ENCODE measurements around the gene ACTN1.

ACTN1 gene

GRCh38 chr14:68888883-68889282 lies 90.2 kb downstream of the ACTN1 start:
- DNase-seq (ENCODE audit: low read depth) = no peak

DNA sequence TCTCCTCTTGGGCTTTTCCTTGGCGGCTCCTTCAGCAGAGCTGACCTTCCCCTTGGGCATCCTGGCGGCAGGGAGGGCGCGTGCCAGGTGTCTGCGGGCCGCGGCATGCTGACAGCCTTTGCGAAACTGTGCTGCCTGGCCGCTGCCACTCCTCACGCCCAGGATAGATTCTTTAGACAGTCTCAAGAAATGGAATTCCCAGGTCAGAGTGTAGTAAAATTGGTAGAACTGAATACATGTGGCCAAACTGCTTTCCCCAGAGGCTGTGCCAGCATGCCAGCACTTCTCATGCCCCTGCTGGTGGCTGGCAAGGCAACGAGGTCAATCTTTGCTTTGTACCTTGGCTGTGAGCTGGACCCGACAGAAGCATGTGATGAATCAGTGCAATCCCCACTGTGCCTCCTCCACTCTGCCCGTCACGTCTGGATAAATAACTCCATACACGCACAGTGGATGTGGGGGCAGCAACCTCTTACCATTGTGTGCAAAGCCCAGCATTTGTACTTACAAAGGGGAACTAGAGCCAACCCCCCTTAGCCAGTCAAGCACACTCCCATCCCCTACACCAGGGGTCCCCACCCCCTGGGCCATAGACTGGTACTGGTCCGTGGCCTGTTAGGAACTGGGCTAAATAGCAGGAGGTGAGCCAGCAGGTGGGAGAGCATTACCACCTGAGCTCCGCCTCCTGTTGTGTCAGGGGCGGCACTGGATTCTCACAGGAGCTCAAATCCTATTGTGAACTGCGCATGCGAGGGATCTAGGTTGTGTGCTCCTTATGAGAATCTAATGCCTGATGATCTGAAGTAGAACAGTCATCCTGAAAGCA lies 90.9 kb downstream of the ACTN1 start:
- DNase-seq (ENCODE audit: low read depth) = no peak

DNA sequence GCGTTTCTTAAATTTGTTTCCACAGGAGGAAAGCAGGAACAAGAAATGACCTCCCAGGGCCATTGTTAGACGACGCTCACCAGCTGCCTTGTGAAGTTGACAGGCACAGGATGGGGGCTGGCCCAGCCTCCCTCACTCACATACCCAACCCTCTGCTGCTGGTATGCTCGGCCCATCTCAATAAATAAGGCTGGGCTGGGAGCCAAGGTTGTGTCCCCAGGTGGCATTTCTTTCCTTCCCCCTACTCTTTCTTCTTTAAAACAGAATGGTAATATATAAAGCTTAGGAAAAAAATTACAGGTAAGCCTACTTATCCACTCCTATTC lies 93.0 kb downstream of the ACTN1 start:
- no peak for DNase-seq (ENCODE audit: low read depth)

GRCh38 chr14:68885226-68886108 lies 93.6 kb downstream of the ACTN1 start:
- DNase-seq (ENCODE audit: low read depth) = no peak

DNA sequence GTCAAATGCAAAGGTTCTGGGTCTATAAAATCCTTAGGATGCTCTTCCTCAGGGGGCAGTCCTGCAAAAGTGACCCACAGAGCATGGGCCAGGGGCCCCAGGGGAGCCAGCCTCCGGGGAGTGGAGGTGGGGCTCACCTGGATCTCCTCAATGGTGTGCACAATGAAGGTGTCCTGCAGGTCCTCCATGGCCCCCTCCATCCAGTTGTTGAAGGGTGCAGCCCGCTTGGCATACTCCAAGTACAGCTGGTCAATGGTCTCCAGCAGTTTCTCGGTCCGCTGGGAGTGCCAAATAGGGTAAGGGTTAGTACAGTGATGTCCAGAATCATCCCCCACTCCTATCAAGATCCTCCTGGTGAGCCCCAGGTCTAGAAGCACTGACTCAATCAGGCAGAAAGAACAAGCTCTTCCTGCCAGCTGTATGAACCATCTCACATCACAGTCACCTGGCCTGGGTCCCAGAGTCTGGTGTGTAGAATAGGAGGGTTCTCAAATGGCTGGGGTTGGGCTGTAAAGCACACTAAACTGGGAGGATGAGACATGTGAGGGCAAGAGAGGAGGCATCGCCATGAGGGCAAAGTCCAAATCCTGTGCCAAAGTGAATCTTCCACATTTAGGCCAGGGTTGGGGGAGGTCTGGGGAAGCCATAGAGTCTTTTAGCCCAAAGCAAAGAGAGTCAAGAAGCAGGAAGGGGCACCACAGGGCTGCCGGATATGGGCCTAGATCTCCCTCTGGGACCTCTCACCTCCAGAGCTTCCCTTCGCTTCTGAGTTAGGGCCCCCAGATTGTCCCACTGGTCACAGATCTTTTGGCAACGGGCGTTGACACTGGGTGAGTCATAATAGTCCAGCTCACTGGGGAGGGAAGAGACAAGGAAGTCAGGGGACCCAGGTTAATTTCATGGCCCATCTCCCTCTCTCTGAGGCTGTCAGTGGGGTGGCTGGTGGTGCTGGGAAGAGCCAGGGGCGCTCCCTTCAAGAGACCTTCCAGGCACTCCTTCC lies 94.8 kb downstream of the ACTN1 start:
- DNase-seq (ENCODE audit: low read depth) = no peak

DNA sequence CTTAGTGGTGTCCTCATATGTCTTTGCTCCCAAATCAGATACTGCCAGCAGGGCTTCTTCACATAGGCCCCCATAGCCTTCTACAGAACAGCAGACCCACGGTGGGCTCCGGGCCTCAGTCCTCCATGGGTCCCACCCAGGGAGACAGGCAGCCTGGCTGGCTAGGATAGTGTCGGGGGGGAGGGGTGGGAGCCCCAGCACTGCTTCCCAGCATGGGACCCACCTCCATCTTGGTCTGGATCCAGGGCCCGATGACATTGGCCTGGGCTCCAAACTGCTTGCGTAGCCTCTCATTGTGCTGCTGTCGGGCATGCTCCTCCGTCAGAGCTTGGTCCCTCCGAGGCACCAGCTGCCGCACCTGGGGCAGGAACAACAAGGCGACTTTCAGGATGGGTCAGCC lies 96.9 kb downstream of the ACTN1 start:
- no peak for DNase-seq (ENCODE audit: low read depth)

DNA sequence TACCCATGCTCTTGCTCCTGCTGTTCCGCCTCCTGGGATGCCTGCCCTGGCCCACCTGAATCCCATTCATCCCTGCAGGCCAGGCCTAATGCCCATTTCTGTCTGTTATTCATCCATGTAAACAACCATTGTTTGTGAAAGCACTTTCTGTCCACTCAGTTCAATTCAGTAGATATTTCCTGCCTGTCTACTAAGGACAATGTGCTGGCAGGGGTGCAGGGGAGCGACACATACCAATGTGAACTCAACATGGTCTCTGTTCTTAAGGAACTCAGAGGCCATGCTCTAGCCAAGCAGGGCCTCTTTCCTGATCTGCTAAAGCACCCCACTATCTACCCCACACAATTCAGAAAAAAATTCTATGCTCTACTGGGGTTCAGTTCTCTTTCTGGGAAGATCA lies 97.7 kb downstream of the ACTN1 start:
- DNase-seq (ENCODE audit: low read depth) = no peak

DNA sequence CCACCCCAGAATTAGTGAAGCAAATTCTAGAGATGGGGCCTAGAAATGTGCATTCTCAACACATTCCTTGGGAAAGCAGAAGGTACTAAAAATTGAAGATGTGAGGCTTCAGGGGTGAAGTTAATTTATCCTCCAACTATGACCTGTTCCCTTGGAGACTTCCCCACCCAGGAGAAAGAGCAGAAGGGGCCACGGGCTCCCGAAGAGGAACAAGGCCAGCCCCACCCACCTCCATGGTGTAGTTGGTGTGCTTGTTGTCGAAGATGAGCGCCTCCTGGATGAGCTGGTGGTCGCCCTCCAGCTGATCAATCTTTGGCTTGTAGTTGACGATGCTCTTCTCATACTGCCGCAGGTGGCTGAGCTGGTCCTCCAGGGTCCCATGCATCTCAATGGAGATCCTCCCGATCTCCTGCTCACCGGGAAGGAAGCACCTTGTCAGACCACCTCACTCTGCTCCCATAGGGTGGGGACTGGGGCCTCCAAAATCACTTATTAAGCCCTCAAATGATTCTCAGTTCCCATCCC lies 98.5 kb downstream of the ACTN1 start:
- DNase-seq (ENCODE audit: low read depth) = no peak

- DNase-seq (ENCODE audit: low read depth) = no peak
Measured at GRCh38 chr14:68879841-68880575, 99.1 kb downstream of the ACTN1 start.

GRCh38 chr14:68879321-68879781 lies 99.8 kb downstream of the ACTN1 start:
- no peak for DNase-seq (ENCODE audit: low read depth)

- DNase-seq (ENCODE audit: low read depth) = no peak
Measured at GRCh38 chr14:68878908-68879307, 100.2 kb downstream of the ACTN1 start.

GRCh38 chr14:68877993-68878575 lies 101.0 kb downstream of the ACTN1 start:
- no peak for DNase-seq (ENCODE audit: low read depth)

- DNase-seq (ENCODE audit: low read depth) = no peak
Measured at GRCh38 chr14:68876976-68877375, 102.1 kb downstream of the ACTN1 start.

- no peak for DNase-seq (ENCODE audit: low read depth)
Measured at GRCh38 chr14:68874746-68875155, 104.4 kb downstream of the ACTN1 start.

DNA sequence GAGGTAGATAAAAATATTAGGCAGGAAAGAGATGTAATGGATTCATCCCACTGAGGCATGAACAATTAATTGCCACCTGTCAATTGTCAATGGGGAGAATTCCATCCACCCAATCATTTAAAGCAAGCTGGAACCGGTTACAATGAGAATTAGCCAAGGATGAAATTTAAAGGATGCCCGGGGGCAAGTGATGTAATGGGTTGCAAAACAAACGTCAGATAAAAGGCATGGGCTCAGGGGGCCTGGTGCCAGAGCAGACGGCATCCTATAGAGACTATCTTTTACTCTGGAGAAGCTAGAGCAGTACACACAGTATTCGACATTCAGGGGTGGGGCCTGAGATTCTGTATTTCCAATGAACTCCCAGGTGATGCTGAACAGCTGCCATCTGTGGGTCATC lies 105.7 kb downstream of the ACTN1 start:
- DNase-seq (ENCODE audit: low read depth) = no peak

DNA sequence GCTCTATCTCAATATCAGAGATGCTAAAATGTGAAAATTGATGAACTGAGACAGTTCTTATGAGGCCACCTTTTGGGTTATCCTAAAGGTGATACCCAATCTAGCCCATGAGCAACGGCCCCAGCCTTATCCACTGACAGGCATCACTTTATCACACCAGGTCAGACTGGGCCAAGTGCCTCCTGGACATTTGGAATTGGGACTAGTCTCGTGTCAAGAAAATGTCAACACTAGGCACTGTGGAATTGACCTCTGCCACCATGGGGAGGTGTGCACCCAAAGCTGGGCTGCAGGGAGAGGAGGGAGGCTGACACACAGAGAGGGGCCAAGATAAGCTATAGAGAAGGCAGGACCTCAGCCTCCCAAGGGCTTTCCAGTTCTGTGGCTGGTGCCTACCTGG lies 107.7 kb downstream of the ACTN1 start:
- DNase-seq (ENCODE audit: low read depth) = no peak

DNA sequence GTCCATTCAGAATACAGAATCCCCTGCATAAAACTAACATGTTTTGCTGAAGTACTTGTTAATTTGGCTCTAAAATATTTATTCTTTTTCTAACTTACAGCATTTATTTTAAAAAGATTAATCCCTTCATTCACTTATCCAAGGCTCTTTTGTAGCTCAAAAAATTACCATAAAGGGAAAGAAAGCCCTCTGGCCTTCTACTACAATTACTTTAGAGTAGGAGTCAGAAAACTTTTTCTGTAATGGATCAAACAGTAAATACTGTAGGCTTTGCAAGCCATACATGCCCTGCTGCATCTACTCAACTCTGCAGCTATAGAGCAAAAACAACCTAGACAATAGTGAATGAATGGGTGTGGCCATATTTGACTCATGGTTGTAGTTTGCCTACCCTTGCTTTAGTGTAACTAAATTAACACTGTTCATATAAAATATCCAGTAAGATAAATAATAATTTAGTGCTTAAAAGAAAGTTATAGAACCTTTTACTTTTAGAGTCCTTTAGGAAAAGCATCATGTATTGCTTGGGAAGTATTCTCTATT lies 112.0 kb downstream of the ACTN1 start:
- DNase-seq (ENCODE audit: low read depth) = no peak

DNA sequence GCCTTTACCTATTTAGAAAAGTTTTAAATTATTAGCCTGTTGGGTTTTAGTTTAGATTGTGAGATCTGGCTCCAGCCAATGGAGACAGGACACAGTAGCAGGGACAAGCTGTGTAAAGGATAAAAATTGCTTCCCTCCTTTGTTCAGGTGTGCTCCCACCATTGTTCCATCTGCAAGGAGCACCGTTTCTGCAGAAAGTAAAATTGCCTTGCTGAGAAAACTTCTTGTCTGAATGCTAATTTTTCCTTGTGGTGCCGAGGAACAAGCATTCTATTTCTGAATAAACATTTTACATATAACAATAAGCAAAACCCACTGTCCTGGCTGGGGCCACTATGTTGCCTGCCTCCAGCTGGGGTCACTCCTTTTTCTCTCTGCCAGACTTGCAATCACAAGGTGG lies 113.6 kb downstream of the ACTN1 start:
- no peak for DNase-seq (ENCODE audit: low read depth)

DNA sequence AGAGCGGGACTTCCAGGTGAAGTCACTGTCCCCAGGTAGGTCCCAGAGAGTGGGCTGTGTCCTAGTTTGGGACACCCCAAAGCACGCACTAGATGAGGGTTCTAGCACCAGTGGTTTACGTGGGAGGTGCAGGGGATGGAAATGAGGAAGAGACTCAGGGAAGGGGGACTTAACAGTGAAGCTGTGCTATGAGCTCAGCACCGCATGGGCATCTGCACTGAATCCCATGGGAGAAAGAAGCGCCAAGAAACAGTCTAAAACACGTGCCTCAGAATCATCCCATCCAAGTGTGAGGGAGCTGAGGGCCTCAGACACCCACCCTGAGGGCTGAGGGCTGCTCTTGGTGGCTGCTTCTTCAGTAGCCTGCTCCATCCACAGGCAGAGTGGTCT lies 114.7 kb downstream of the ACTN1 start:
- DNase-seq (ENCODE audit: low read depth) = no peak

DNA sequence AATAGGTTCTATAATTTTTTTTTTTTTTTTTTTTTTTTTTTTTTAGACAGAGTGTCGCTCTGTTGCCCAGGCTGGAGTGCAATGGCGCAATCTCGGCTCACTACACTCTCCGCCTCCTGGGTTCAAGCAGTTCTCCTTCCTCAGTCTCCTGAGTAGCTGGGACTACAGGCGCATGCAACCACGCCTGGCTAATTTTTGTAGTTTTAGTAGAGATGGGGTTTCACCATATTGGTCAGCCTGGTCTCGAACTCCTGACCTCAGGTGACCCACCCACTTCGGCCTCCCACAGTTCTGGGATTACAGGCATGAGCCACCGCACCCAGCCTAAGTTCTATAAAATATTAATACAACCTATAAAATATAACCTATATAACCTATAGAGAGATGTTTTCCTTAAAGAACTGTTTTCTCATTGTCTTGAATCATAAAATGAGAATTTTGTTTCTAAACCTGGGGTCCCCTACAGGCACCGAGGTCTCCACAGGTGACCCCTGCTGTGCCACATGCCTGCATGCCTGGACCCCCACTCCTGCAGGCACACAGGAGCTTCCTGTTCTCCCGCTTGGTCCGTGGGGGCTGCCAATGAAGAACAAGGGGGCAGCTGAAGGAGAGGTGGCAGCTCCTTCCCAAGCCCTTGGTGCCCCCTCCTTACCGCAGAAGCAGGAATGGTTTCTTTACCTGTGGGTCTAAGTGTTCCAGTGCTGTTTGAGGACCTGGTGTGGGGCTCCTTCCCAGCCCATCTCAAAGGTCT lies 115.3 kb downstream of the ACTN1 start:
- DNase-seq (ENCODE audit: low read depth) = no peak

Data from activated T-cell treated with anti-CD3 and anti-CD28 coated beads for 1 hour (primary cell).